Mesodermal cell (in vitro differentiated cells): Measurements from ENCODE around the gene TMEM127.

Experiments
- H3K27ac ChIP-seq: 2 replicates; pipeline ENCODE4 v1.7.0; 2013; ENCODE audit warnings: mild to moderate bottlenecking, low read depth, low read length, moderate library complexity; ENCODE audit not compliant: severe bottlenecking
- H3K36me3 ChIP-seq: 2 replicates; pipeline ENCODE4 v1.7.1; 2013; ENCODE audit warnings: mild to moderate bottlenecking, low read length, moderate library complexity; ENCODE audit not compliant: control insufficient read depth, insufficient read depth
- H3K4me1 ChIP-seq: one replicate; pipeline ENCODE4 v1.7.1; 2013; ENCODE audit warnings: mild to moderate bottlenecking, low read length; ENCODE audit not compliant: insufficient read depth, control insufficient read depth, poor library complexity, severe bottlenecking
- H3K4me3 ChIP-seq: 2 replicates; pipeline ENCODE4 v1.7.0; 2013; ENCODE audit warnings: low read length, control low read depth, mild to moderate bottlenecking; ENCODE audit not compliant: insufficient read depth, poor library complexity, severe bottlenecking; ENCODE audit errors: extremely low read depth
- H3K9me3 ChIP-seq: 2 replicates; pipeline ENCODE4 v1.7.1; 2013; ENCODE audit warnings: mild to moderate bottlenecking, low read length, moderate library complexity; ENCODE audit not compliant: control insufficient read depth
- WGBS, 2 experiments: methylation state at CpG; one replicate each; pipeline ENCODE4 v1.1.5; 2013; ENCODE audit warnings: missing lambda C conversion rate in 2 of 2; ENCODE audit not compliant: insufficient coverage in 2 of 2; 5-methylcytosine and 5-hydroxymethylcytosine counted together

TMEM127 gene

GRCh38 chr2:96251721-96252292, 14.0 kb downstream of the TMEM127 start:
- Histone ChIP-seq H3K4me3 (no peak overlapping the region), H3K27ac (peak overlapping the region; percentile 62)
- WGBS, 2 experiments: 89 to 95% methylated on average over 5 of the region's 6 CpGs

GRCh38 chr2:96250188-96250587, 15.6 kb downstream of the TMEM127 start:
- no peak overlapping the region for H3K27ac ChIP-seq
- H3K36me3 ChIP-seq: peaks cover 34% of the 10 kb centered on the region
- peaks cover 16% of the 10 kb centered on the region for H3K4me1 ChIP-seq
- no peaks in the 10 kb centered on the region for H3K9me3 ChIP-seq
- H3K4me3 ChIP-seq: no peak overlapping the region
- 92 to 97% methylated on average over 4 to 5 of the region's 6 CpGs for WGBS, 2 experiments

More at GRCh38 chr2:96251721-96252292, 14.0 kb downstream of the TMEM127 start:
- Histone ChIP-seq H3K9me3 (no peaks in the 10 kb centered on the region), H3K36me3 (peaks cover 42% of the 10 kb centered on the region), H3K4me1 (peaks cover 16% of the 10 kb centered on the region)

GRCh38 chr2:96249654-96250053, 16.1 kb downstream of the TMEM127 start:
- Histone ChIP-seq H3K4me1 (peaks cover 16% of the 10 kb centered on the region), H3K36me3 (peaks cover 29% of the 10 kb centered on the region), H3K27ac (no peak overlapping the region), H3K9me3 (no peaks in the 10 kb centered on the region), H3K4me3 (no peak overlapping the region)
- WGBS, 2 experiments: 92 to 98% methylated on average over 7 to 9 of the region's 9 CpGs

- Histone ChIP-seq H3K27ac (no peak overlapping the region), H3K36me3 (peaks cover 18% of the 10 kb centered on the region), H3K4me1 (peaks cover 16% of the 10 kb centered on the region), H3K4me3 (no peak overlapping the region), H3K9me3 (no peaks in the 10 kb centered on the region)
- 93 to 100% methylated on average over 2 to 3 of the region's 4 CpGs for WGBS, 2 experiments
Observed at GRCh38 chr2:96248624-96249023, 17.2 kb downstream of the TMEM127 start.

- Histone ChIP-seq H3K4me3 (no peak overlapping the region), H3K4me1 (peaks cover 11% of the 10 kb centered on the region), H3K9me3 (no peaks in the 10 kb centered on the region), H3K27ac (no peak overlapping the region), H3K36me3 (peaks cover 11% of the 10 kb centered on the region)
- 82 to 88% methylated on average over 1 to 3 of the region's 5 CpGs for WGBS, 2 experiments
Observed at GRCh38 chr2:96247896-96248295, 17.9 kb downstream of the TMEM127 start.

GRCh38 chr2:96247009-96247408, 18.8 kb downstream of the TMEM127 start:
- Histone ChIP-seq H3K4me1 (peaks cover 14% of the 10 kb centered on the region), H3K27ac (no peak overlapping the region), H3K36me3 (peaks cover 2% of the 10 kb centered on the region), H3K9me3 (no peaks in the 10 kb centered on the region), H3K4me3 (no peak overlapping the region)
- 92% methylated on average over 1 to 3 of the region's 3 CpGs for WGBS, 2 experiments

GRCh38 chr2:96245609-96246390, 20.0 kb downstream of the TMEM127 start:
- Histone ChIP-seq H3K9me3 (no peaks in the 10 kb centered on the region), H3K36me3 (no peaks in the 10 kb centered on the region), H3K4me3 (no peak overlapping the region), H3K27ac (no peak overlapping the region), H3K4me1 (peaks cover 14% of the 10 kb centered on the region)
- 96 to 97% methylated on average over 5 to 7 of the region's 8 CpGs for WGBS, 2 experiments

GRCh38 chr2:96243843-96244242, 22.0 kb downstream of the TMEM127 start:
- Histone ChIP-seq H3K27ac (no peak overlapping the region), H3K4me1 (peaks cover 14% of the 10 kb centered on the region), H3K4me3 (no peak overlapping the region), H3K9me3 (no peaks in the 10 kb centered on the region), H3K36me3 (no peaks in the 10 kb centered on the region)
- WGBS, 2 experiments: 100% methylated on average over 1 to 4 of the region's 5 CpGs

GRCh38 chr2:96241900-96242611, 23.7 kb downstream of the TMEM127 start:
- no peaks in the 10 kb centered on the region for H3K9me3 ChIP-seq

GRCh38 chr2:96241227-96241626, 24.6 kb downstream of the TMEM127 start:
- no peaks in the 10 kb centered on the region for H3K36me3 ChIP-seq
- H3K4me3 ChIP-seq: no peak overlapping the region
- 58 to 61% methylated on average over 2 of the region's 2 CpGs for WGBS, 2 experiments
- no peaks in the 10 kb centered on the region for H3K9me3 ChIP-seq
- peaks cover 14% of the 10 kb centered on the region for H3K4me1 ChIP-seq
- no peak overlapping the region for H3K27ac ChIP-seq

More at GRCh38 chr2:96241900-96242611, 23.7 kb downstream of the TMEM127 start:
- Histone ChIP-seq H3K27ac (peak overlapping the region; percentile 77), H3K4me1 (peaks cover 14% of the 10 kb centered on the region), H3K36me3 (no peaks in the 10 kb centered on the region), H3K4me3 (no peak overlapping the region)
- 93 to 96% methylated on average over 2 to 3 of the region's 5 CpGs for WGBS, 2 experiments
